GM23338 (cell line): Measurements from ENCODE around the gene CCDC12. TPM values are rescaled to one million over a fixed set of nuclear protein-coding genes. Genes with fewer than 3 reads are reported as not detected.

Experiments
- ATAC-seq: fragments of 200-7000 bp; cut with Tn5 transposase; 3 replicates; pipeline ENCODE4 v1.9.1; 2020
- DNase-seq: peaks from one replicate; pipeline ENCODE4 v3.0.0-alpha.2; 2015; ENCODE audit warnings: low spot score
- H2AFZ ChIP-seq: fragments of 200-600 bp; sonication (generic); 2 replicates; pipeline ENCODE4 v1.8.0; 2016; ENCODE audit warnings: antibody characterized with exemption, mild to moderate bottlenecking, moderate library complexity
- H3F3A ChIP-seq: fragments of 200-600 bp; sonication (generic); replicated peaks from 2 replicates; pipeline ENCODE4 v1.8.0; 2017; ENCODE audit warnings: antibody characterized with exemption, mixed run types, low read depth
- H3K27ac ChIP-seq: fragments of 200-600 bp; sonication (generic); 2 replicates; pipeline ENCODE4 v1.6.1; 2016; ENCODE audit warnings: low read depth
- H3K27me3 ChIP-seq: fragments of 200-600 bp; sonication (generic); 2 replicates; pipeline ENCODE4 v1.8.0; 2016; ENCODE audit warnings: mild to moderate bottlenecking, mixed run types, moderate library complexity; ENCODE audit not compliant: insufficient read depth
- H3K36me3 ChIP-seq: fragments of 200-600 bp; sonication (generic); 2 replicates; pipeline ENCODE4 v1.8.0; 2016; ENCODE audit warnings: mild to moderate bottlenecking; ENCODE audit not compliant: insufficient read depth
- H3K4me1 ChIP-seq: fragments of 200-600 bp; sonication (generic); 2 replicates; pipeline ENCODE4 v1.8.0; 2016; ENCODE audit warnings: mild to moderate bottlenecking, moderate library complexity; ENCODE audit not compliant: insufficient read depth
- H3K4me2 ChIP-seq: fragments of 200-600 bp; sonication (generic); 2 replicates; pipeline ENCODE4 v1.7.1; 2017; ENCODE audit warnings: mixed run types
- H3K4me3 ChIP-seq: fragments of 200-600 bp; sonication (generic); 2 replicates; pipeline ENCODE4 v1.6.1; 2016; ENCODE audit warnings: mixed run types
- H3K79me2 ChIP-seq: fragments of 200-600 bp; sonication (generic); replicated peaks from 2 replicates; pipeline ENCODE4 v1.8.0; 2017; ENCODE audit warnings: mild to moderate bottlenecking; ENCODE audit not compliant: insufficient read depth
- H3K9me2 ChIP-seq: fragments of 200-600 bp; sonication (generic); 2 replicates; pipeline ENCODE4 v1.8.0; 2017; ENCODE audit not compliant: insufficient read depth
- H4K20me1 ChIP-seq: fragments of 200-600 bp; sonication (generic); replicated peaks from 2 replicates; pipeline ENCODE4 v1.8.0; 2017; ENCODE audit warnings: mild to moderate bottlenecking; ENCODE audit not compliant: insufficient read depth
- H3K27ac Mint-ChIP-seq: 2 replicates; pipeline ENCODE4 v1.8.0; 2020; ENCODE audit warnings: inconsistent platforms, mild to moderate bottlenecking, moderate library complexity, mixed read lengths
- H3K27me3 Mint-ChIP-seq: 3 replicates; pipeline ENCODE4 v1.8.0; 2022; ENCODE audit warnings: low read depth, mild to moderate bottlenecking, moderate library complexity, mixed read lengths, inconsistent platforms; ENCODE audit not compliant: insufficient read depth, poor library complexity
- H3K36me3 Mint-ChIP-seq: 3 replicates; pipeline ENCODE4 v1.8.0; 2021; ENCODE audit warnings: low read depth, mild to moderate bottlenecking, inconsistent platforms, moderate library complexity, mixed read lengths
- H3K4me1 Mint-ChIP-seq: 3 replicates; pipeline ENCODE4 v1.8.0; 2020; ENCODE audit warnings: mild to moderate bottlenecking, inconsistent platforms, mixed read lengths
- H3K4me3 Mint-ChIP-seq: 3 replicates; pipeline ENCODE4 v1.8.0; 2021; ENCODE audit warnings: moderate library complexity, mild to moderate bottlenecking, inconsistent platforms, mixed read lengths
- H3K9me3 Mint-ChIP-seq: 3 replicates; pipeline ENCODE4 v1.8.0; 2020; ENCODE audit warnings: moderate library complexity, mild to moderate bottlenecking, inconsistent platforms, mixed read lengths
- CREB1 ChIP-seq: fragments of 250-450 bp; sonication (Bioruptor Pico); IDR thresholded peaks from 2 replicates; pipeline ENCODE4 v1.5.0; 2020; ENCODE audit warnings: low read depth, mild to moderate bottlenecking, moderate library complexity
- ETS1 ChIP-seq: IDR thresholded peaks from 2 replicates; pipeline ENCODE4 v1.6.1; 2016; ENCODE audit warnings: antibody characterized with exemption
- EZH2 ChIP-seq: fragments of 200-600 bp; sonication (generic); IDR thresholded peaks from one replicate; pipeline ENCODE4 v1.8.0; 2017; ENCODE audit warnings: antibody characterized with exemption, mild to moderate bottlenecking, low read depth; ENCODE audit not compliant: unreplicated experiment
- EZH2phosphoT487 ChIP-seq: fragments of 200-600 bp; sonication (generic); IDR thresholded peaks from one replicate; pipeline ENCODE4 v1.8.1; 2018; ENCODE audit warnings: antibody characterized with exemption; ENCODE audit not compliant: unreplicated experiment
- NANOG ChIP-seq: IDR thresholded peaks from 2 replicates; pipeline ENCODE4 v1.6.1; 2016; ENCODE audit warnings: antibody characterized with exemption, borderline replicate concordance
- POLR2AphosphoS5 ChIP-seq: IDR thresholded peaks from 2 replicates; pipeline ENCODE4 v1.6.1; 2016; ENCODE audit warnings: antibody characterized with exemption, low read depth
- REST ChIP-seq: IDR thresholded peaks from one replicate; pipeline ENCODE4 v1.6.1; 2018; ENCODE audit warnings: antibody characterized with exemption; ENCODE audit not compliant: unreplicated experiment
- STAT1 ChIP-seq: IDR thresholded peaks from one replicate; pipeline ENCODE4 v1.6.1; 2016; ENCODE audit warnings: antibody characterized with exemption; ENCODE audit not compliant: unreplicated experiment
- ZNF331 ChIP-seq: fragments of 250-450 bp; sonication (Bioruptor Pico); IDR thresholded peaks from 2 replicates; pipeline ENCODE4 v1.5.0; 2020; ENCODE audit warnings: low read depth, mild to moderate bottlenecking, moderate library complexity
- polyA plus RNA-seq: library from polyadenylated mRNA; unstranded; fragments of >200 nt; fragmentation: Nextera tagmentation; extraction: Ambion mirVana; gene quantifications from 2 replicates; pipeline ENCODE4 v1.2.1, GENCODE V29; 2016
- total RNA-seq: library from RNA; depleted of rRNA; stranded (reverse); fragments of >200 nt; shearing (Covaris generic); gene quantifications from 2 replicates; pipeline ENCODE4 v1.2.3, GENCODE V29; 2014
- TF ChIP-seq, protein P1 (sequence below), 2 experiments: fragments of 200-600 bp in 1 of 2; sonication (generic) in 1 of 2; conservative IDR thresholded peaks; 2 replicates each; pipeline versions ENCODE4 v1.5.1 to v1.6.1; 2016 to 2017; ENCODE audit warnings: antibody characterized with exemption in 2 of 2, low read depth in 2 of 2, mild to moderate bottlenecking in 2 of 2, moderate library complexity in 1 of 2

Gene CCDC12
- total and polyA plus RNA-seq, 2 experiments from 2014 or later: 42.9 to 133 TPM

DNA sequence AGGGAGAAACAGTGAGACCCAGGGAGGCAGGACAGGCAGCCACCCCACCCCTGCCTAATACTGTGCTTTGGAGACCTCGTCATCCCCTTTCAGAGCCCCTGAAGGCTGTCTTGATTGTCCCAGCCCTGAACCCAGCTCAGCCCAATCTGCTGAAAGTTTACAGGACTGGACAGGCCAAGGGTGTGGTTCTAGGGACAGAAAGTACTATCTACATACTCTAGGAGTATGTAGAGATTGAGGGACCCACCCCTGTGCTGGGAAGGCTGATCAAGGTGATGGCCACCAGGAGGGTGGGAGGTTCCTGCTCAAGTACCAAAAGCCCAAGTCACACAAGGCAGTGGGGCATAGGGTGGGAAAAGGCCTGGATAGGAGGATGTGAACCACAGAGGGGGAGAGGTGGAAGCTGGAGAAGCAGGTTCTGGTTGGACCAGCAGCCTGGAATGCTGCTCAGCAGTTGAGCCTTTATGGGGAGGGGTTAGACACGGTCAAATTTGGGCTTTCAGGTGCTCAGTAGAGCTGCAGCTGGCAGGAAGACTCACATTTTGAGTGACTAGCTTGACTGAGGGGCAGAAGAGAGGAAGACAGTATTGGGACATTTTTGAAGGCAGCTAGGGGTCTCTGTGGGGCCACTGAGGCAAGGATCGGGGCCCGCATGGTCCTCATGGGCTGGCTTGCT, 9.6 kb upstream of the CCDC12 start:
- Histone ChIP-seq H3K27ac (no peak overlapping the region), H3K36me3 (no peaks in the 10 kb centered on the region), H4K20me1 (peaks cover 5% of the 10 kb centered on the region), H3K27me3 (no peaks in the 10 kb centered on the region), H3F3A (0 out of 2 replicates have a peak, but pooled peaks cover 4% of the 10 kb centered on the region), H2AFZ (no peak overlapping the region), H3K4me3 (no peak overlapping the region), H3K9me2 (0 out of 2 replicates have a peak, but pooled peaks cover 4% of the 10 kb centered on the region), H3K4me1 (peaks cover 19% of the 10 kb centered on the region), H3K4me2 (no peak overlapping the region), H3K79me2 (0 out of 2 replicates have a peak, but pooled peaks cover 4% of the 10 kb centered on the region)
- Mint-ChIP-seq H3K36me3 (peaks cover 6% of the 10 kb centered on the region; the same call in 1 of the 3 replicates), H3K4me3 (no peak overlapping the region; the same call in 2 of the 3 replicates), H3K27ac (no peak overlapping the region), H3K27me3 (peaks cover 15% of the 10 kb centered on the region), H3K4me1 (peaks cover 46% of the 10 kb centered on the region), H3K9me3 (peaks cover 3% of the 10 kb centered on the region; the same call in 2 of the 3 replicates)
- DNase-seq (no peak), ATAC-seq (no peak)
- no peak for TF ChIP-seq ETS1
- no peak for TF ChIP-seq CREB1
- TF ChIP-seq EZH2phosphoT487: no peak
- no peak for TF ChIP-seq ZNF331 (CRISPR knock-in tag)
- TF ChIP-seq POLR2AphosphoS5: no peak
- no peak for TF ChIP-seq REST

- no peak for DNase-seq
- Histone ChIP-seq H3K27ac (no peak overlapping the region), H3K4me1 (peaks cover 19% of the 10 kb centered on the region), H3K36me3 (no peaks in the 10 kb centered on the region), H3K4me2 (no peak overlapping the region), H3K4me3 (no peak overlapping the region), H3K9me2 (0 out of 2 replicates have a peak, but pooled peaks cover 4% of the 10 kb centered on the region), H3K27me3 (0 out of 2 replicates have a peak, but pooled peaks cover 2% of the 10 kb centered on the region), H2AFZ (no peak overlapping the region), H4K20me1 (peaks cover 5% of the 10 kb centered on the region), H3K79me2 (0 out of 2 replicates have a peak, but pooled peaks cover 4% of the 10 kb centered on the region), H3F3A (0 out of 2 replicates have a peak, but pooled peaks cover 4% of the 10 kb centered on the region)
- Mint-ChIP-seq H3K4me1 (peaks cover 50% of the 10 kb centered on the region), H3K36me3 (peaks cover 6% of the 10 kb centered on the region; the same call in 1 of the 3 replicates), H3K9me3 (peaks cover 3% of the 10 kb centered on the region; the same call in 2 of the 3 replicates), H3K27me3 (peaks cover 19% of the 10 kb centered on the region), H3K4me3 (no peak overlapping the region), H3K27ac (no peak overlapping the region)
- no peak for TF ChIP-seq STAT1
- no peak for TF ChIP-seq REST
- TF ChIP-seq, protein P1, sequence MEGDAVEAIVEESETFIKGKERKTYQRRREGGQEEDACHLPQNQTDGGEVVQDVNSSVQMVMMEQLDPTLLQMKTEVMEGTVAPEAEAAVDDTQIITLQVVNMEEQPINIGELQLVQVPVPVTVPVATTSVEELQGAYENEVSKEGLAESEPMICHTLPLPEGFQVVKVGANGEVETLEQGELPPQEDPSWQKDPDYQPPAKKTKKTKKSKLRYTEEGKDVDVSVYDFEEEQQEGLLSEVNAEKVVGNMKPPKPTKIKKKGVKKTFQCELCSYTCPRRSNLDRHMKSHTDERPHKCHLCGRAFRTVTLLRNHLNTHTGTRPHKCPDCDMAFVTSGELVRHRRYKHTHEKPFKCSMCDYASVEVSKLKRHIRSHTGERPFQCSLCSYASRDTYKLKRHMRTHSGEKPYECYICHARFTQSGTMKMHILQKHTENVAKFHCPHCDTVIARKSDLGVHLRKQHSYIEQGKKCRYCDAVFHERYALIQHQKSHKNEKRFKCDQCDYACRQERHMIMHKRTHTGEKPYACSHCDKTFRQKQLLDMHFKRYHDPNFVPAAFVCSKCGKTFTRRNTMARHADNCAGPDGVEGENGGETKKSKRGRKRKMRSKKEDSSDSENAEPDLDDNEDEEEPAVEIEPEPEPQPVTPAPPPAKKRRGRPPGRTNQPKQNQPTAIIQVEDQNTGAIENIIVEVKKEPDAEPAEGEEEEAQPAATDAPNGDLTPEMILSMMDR (conservative IDR thresholded peaks at IDR 0.05; ENCODE audit: low read depth in 2 of 2): no peak
- no peak for TF ChIP-seq EZH2phosphoT487
- no peak for TF ChIP-seq ETS1
- TF ChIP-seq EZH2: no peak
- TF ChIP-seq NANOG: no peak
- TF ChIP-seq CREB1: no peak
- no peak for ATAC-seq
Observed at GRCh38 chr3:46985588-46985987, 9.0 kb upstream of the CCDC12 start.
